Heart left ventricle (tissue), 16 donors: ENCODE data around the gene BABAM1. TPM values are rescaled to one million over a fixed set of nuclear protein-coding genes. Genes with fewer than 3 reads are reported as not detected.
A peak's percentile ranks its signal among the peaks of the same experiment; 100 is the strongest.

Experiments
- ATAC-seq, 4 donors: fragments of 200-7000 bp; cut with Tn5 transposase; one replicate each; pipeline ENCODE4 v1.9.1; 2020 to 2022; ENCODE audit warnings: moderate library complexity in 4 of 4, mild to moderate bottlenecking in 3 of 4, moderate number of reproducible peaks in 1 of 4
- DNase-seq, 5 donors: peaks; one replicate each; pipeline ENCODE4 v3.0.0-alpha.2; 2020
- H3K27ac ChIP-seq, 12 donors: fragments of 200-600 bp; sonication (generic) in 4 of 12; one replicate each; pipeline versions ENCODE4 v1.5.0 to v1.8.0; 2016 to 2022; ENCODE audit warnings: mild to moderate bottlenecking in 2 of 12
- H3K27me3 ChIP-seq, 9 donors: fragments of 200-600 bp; sonication (generic) in 2 of 9; one replicate each; pipeline versions ENCODE4 v1.5.1 to v1.8.0; 2016 to 2022; ENCODE audit warnings: mild to moderate bottlenecking in 3 of 9
- H3K36me3 ChIP-seq, 9 donors: fragments of 200-600 bp; sonication (generic) in 2 of 9; one replicate each; pipeline versions ENCODE4 v1.5.0 to v1.8.0; 2018 to 2022; ENCODE audit warnings: mild to moderate bottlenecking in 2 of 9
- H3K4me1 ChIP-seq, 12 donors: fragments of 200-600 bp; sonication (generic) in 4 of 12; one replicate each; pipeline versions ENCODE4 v1.5.0 to v1.8.0; 2016 to 2022; ENCODE audit warnings: mild to moderate bottlenecking in 3 of 12
- H3K4me3 ChIP-seq, 12 donors: fragments of 200-600 bp; sonication (generic) in 4 of 12; one replicate each; pipeline versions ENCODE4 v1.5.0 to v1.8.0; 2017 to 2022; ENCODE audit warnings: mild to moderate bottlenecking in 9 of 12, moderate library complexity in 4 of 12
- H3K9me3 ChIP-seq, 12 donors: fragments of 200-600 bp; sonication (generic) in 4 of 12; one replicate each; pipeline versions ENCODE4 v1.5.0 to v1.8.0; 2016 to 2022; ENCODE audit warnings: mild to moderate bottlenecking in 1 of 12
- POLR2A ChIP-seq, 2 donors: fragments of 450-650 bp; IDR thresholded peaks; one replicate each; pipeline ENCODE4 v1.6.1; 2017; ENCODE audit warnings: antibody characterized with exemption in 2 of 2, mild to moderate bottlenecking in 2 of 2, moderate library complexity in 2 of 2
- WGBS, 4 donors: extraction: QIAGEN DNeasy Blood & Tissue Kit in 2 of 4; methylation state at CpG; one replicate each; pipeline versions ENCODE4 v1.1.5 to v1.1.7; 2013 to 2018; 5-methylcytosine and 5-hydroxymethylcytosine counted together
- intact Hi-C, 10 donors: fragments of 100-400 bp; cut with DNase I; formaldehyde crosslinking; loops; one replicate each; pipeline versions ENCODE4 v1.11.1 to v1.14.2; 2022
- polyA plus RNA-seq, 2 donors: library from polyadenylated mRNA; stranded (reverse); fragments of 200-250 nt; gene quantifications; one replicate each; pipeline ENCODE4 v1.2.3, GENCODE V29; 2013
- total RNA-seq, 9 donors: library from RNA; depleted of rRNA in 2 of 9; stranded (reverse); fragments of >200 nt in 2 of 9; fragmentation: NEBNext Ultra II Directional in 3 of 9; extraction: Animal tissue kit (Norgen Biotek cat#: 25700) in 3 of 9; gene quantifications; one replicate each; pipeline versions ENCODE4 v1.1.0 to v1.2.4, GENCODE V29; 2016 to 2023
- TF ChIP-seq, protein P1 (sequence below), 12 donors: fragments of 200-600 bp; sonication (generic) in 4 of 12; IDR thresholded peaks; one replicate each; pipeline versions ENCODE4 v1.5.0 to v1.8.0; 2018 to 2022; ENCODE audit warnings: antibody characterized with exemption in 12 of 12, mild to moderate bottlenecking in 5 of 12
- donor health status: ischemic (EF 13 %, LVEDD 7.1; RV severe dilation, severe dysfunction).
- donor health status: healthy with polysubstance abuse.
- donor health status: DM: no; HTN: yes; CAD: no.
- donor health status: DM: no; HTN: no; CAD: no.
- donor health status: ischemic (EF 25% LVEDD 6.9; RV normal size, moderate dysfunction).
- donor health status: ischemic (EF 25% LVEDD 5.7; RV mildly dilated, moderate dysfunction).
- donor health status: healthy.
- donor health status: DM: yes; HTN: yes; CAD: no.
- donor health status: ischemic (EF 35%, LVEDD 5.7; RV mildly dilated, moderate dysfunction).
- donor health status: nonischemic (EF 11% LVEDD 7.7; RV severe dilation, severe dysfunction).
- donor health status: DM: yes; HTN: yes; CAD: no.
- donor health status: PGD.
- donor health status: ischemic (EF 29% LVEDD 5.4; RV normal size, mild dysfunction).
- donor health status: nonischemic (EF 23%, LVEDD 6.1; RV moderate dilation, normal function).

Gene BABAM1
- total and polyA plus RNA-seq, 11 donors: 60.9 to 92.4 (median 73.5) TPM

DNA sequence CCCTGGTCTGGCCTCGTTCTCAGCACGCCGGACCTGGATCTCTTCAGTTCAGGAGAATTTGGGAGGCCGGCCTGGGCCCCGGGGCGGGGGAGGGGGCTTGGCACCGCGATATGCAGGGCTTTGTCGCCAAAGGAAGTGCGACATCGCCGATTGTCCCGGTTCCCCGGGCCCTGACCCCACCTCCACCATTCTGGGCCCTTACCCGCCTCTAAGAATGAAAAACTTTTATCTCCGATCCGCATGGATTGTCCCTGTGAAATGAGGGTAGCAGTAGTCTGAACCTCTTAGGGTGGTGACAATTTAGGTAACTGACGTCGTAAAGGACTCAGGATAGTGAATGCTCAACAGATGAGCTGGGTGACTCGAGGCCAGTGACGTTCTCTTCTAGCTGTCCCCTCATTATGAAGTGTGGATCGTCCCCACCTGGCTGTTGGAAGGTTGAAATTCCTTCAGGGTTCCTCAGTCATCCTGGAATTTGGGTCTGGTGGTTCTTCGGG lies 42.8 kb downstream of the BABAM1 start:
- DNase-seq (no peak), ATAC-seq (no peak)
- no peaks in the 10 kb centered on the region for H3K27me3 ChIP-seq
- H3K4me1 ChIP-seq: peaks cover 0 to 47% (median 32%) of the 10 kb centered on the region in 12 donors
- TF ChIP-seq POLR2A (IDR thresholded peaks at IDR 0.05): no peak
- TF ChIP-seq, protein P1, sequence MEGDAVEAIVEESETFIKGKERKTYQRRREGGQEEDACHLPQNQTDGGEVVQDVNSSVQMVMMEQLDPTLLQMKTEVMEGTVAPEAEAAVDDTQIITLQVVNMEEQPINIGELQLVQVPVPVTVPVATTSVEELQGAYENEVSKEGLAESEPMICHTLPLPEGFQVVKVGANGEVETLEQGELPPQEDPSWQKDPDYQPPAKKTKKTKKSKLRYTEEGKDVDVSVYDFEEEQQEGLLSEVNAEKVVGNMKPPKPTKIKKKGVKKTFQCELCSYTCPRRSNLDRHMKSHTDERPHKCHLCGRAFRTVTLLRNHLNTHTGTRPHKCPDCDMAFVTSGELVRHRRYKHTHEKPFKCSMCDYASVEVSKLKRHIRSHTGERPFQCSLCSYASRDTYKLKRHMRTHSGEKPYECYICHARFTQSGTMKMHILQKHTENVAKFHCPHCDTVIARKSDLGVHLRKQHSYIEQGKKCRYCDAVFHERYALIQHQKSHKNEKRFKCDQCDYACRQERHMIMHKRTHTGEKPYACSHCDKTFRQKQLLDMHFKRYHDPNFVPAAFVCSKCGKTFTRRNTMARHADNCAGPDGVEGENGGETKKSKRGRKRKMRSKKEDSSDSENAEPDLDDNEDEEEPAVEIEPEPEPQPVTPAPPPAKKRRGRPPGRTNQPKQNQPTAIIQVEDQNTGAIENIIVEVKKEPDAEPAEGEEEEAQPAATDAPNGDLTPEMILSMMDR (IDR thresholded peaks at IDR 0.05): no peak
- peaks cover 0 to 18% (median 14%) of the 10 kb centered on the region in 9 donors for H3K36me3 ChIP-seq
- peak overlapping the region; percentile 58 to 98 (median 84) for H3K4me3 ChIP-seq
- WGBS, 4 donors: 6 to 7% (median 6%) methylated on average over 14 to 23 of the region's 23 CpGs
- H3K27ac ChIP-seq: peak overlapping the region in 11 of 12 donors; percentile 29 to 84 (median 76)
- intact Hi-C loops: loop anchor here in 2 of 10 donors (2.0 kb wide), 2 partner anchors 23 to 25 kb away; partner anchors contain the start of gene ANO8 (in 1 of the 2)
- H3K9me3 ChIP-seq: no peaks in the 10 kb centered on the region

DNA sequence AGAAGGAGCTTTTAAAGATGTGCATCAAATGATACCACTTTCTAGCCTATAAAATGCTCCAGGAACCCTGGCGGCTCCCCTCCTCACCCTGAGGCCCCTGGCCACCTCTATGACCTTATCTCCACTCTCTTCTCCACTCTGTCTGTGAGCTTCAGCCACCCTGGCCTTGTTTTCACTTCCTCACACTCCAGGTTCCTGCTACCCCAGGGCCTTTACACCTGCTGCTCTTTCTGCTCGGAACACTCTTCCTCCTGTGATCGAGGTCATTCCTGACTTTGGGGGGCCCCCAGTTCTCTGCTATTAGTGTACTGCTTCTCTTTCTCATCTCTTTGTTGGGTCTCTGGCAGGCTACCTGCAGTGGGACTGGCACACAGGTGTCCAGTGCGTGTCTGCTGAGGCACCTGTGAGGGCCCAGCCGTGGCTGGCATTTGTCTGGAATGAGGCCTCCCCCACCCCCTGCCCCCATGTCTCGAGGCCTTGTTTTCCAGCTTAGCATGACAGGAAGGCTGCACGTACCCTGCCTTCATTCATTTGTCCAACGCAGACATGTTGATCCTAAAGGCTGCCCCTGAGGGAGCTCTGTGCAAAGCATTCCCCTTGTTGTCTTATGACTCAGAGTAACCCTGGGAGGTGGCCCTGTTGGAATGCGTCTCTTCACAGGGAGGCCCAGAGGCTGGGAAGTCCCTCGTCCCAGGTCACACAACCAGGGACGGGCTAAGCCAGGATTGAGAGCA lies 44.4 kb downstream of the BABAM1 start:
- TF ChIP-seq, protein P1 (IDR thresholded peaks at IDR 0.05): no peak
- TF ChIP-seq POLR2A (IDR thresholded peaks at IDR 0.05): no peak
- intact Hi-C loops: loop anchor here in 1 of 10 donors (2.0 kb wide), 1 partner anchor 21 kb away; no protein-coding TSS in a partner anchor
- H3K4me1 ChIP-seq: peaks cover 0 to 39% (median 23%) of the 10 kb centered on the region in 12 donors
- WGBS, 4 donors: 58 to 77% (median 72%) methylated on average over 10 to 11 of the region's 11 CpGs
- no peak overlapping the region for H3K27ac ChIP-seq
- no peaks in the 10 kb centered on the region for H3K9me3 ChIP-seq
- no peak for ATAC-seq
- no peak overlapping the region for H3K4me3 ChIP-seq
- no peaks in the 10 kb centered on the region for H3K27me3 ChIP-seq
- H3K36me3 ChIP-seq: peaks cover 0 to 32% (median 29%) of the 10 kb centered on the region in 9 donors
- no peak for DNase-seq

DNA sequence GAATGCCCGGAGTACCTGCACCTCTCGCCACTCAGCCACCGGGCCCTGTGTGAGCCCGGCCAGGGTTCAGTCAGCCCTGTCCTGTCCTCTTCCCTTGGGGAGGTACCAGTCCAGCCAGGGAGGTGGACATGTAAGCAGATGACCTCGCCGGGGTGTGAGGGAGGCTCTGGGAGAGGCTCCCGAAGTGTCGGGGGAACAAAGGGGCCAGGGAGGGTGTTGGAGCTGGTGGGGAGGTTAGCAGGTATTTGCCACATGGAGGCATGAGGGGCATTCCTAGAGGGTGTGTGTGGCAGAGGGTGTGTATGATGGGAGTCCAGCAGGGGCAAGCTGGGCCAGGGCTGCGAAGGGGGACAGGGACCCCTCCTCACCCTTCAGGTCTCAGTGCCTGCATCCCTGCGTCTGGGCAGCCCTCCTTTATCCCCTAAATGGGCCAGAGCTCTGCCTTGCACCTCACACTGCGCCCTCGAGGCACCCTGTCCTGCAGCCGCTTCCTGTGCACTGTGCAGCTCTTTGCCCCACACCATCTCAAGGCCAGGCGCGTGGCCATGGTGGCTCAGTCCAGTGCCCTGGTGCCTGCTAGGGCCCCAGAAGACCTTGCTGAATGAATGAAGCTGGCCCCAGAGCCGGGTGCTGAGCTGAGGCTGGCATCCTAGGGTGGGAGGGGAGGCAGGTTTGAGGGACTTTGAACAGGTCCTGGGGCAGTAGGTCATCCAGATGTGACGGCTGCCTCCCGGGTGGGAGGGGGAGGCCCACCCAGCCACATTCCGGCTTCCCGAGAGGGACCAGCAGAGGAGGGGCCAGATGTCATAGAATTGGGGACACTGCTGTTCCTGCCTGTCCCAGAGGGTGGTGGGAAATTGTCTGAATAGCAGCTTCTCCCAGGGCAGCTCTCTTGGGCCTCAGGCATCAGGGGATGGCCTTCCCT lies 45.2 kb downstream of the BABAM1 start:
- Histone ChIP-seq H3K27me3 (no peaks in the 10 kb centered on the region), H3K4me3 (no peak overlapping the region), H3K27ac (no peak overlapping the region), H3K9me3 (no peaks in the 10 kb centered on the region), H3K4me1 (peaks cover 0 to 31% (median 19%) of the 10 kb centered on the region in 12 donors), H3K36me3 (peaks cover 0 to 37% (median 33%) of the 10 kb centered on the region in 9 donors)
- 84 to 87% (median 86%) methylated on average over 18 to 20 of the region's 20 CpGs for whole genome bisulfite sequencing, 4 donors
- intact Hi-C loops: no loop called here
- DNase-seq (no peak), ATAC-seq (no peak)
- TF ChIP-seq, protein P1 (IDR thresholded peaks at IDR 0.05): no peak
- TF ChIP-seq POLR2A (IDR thresholded peaks at IDR 0.05): no peak
